HCT116 (cell line): ENCODE results near the gene ZNF438.

Experiments used
- EZH2 ChIP-seq: fragments of 200-600 bp; sonication (generic); IDR thresholded peaks from 2 replicates; pipeline ENCODE4 v1.6.1; 2017; ENCODE audit warnings: antibody characterized with exemption, mixed run types
- EZH2phosphoT487 ChIP-seq: fragments of 200-600 bp; IDR thresholded peaks from 2 replicates; pipeline ENCODE4 v1.6.1; 2018; ENCODE audit warnings: antibody characterized with exemption, borderline replicate concordance
- POLR2A ChIP-seq: IDR thresholded peaks from 2 replicates; pipeline ENCODE4 v1.7.0; 2011; ENCODE audit warnings: borderline replicate concordance; ENCODE audit not compliant: insufficient read depth, insufficient read length; ENCODE audit errors: extremely low read depth
- RAD21 ChIP-seq: IDR thresholded peaks from 2 replicates; pipeline ENCODE4 v1.6.1; 2012; ENCODE audit warnings: low read depth, mild to moderate bottlenecking
- YY1 ChIP-seq: IDR thresholded peaks from 2 replicates; pipeline ENCODE4 v1.6.1; 2011; ENCODE audit warnings: low read length, low read depth, moderate library complexity, mild to moderate bottlenecking; ENCODE audit not compliant: insufficient replicate concordance; ENCODE audit errors: extremely low read depth
- ZNF274 ChIP-seq: fragments of 200-500 bp; sonication (Bioruptor generic); IDR thresholded peaks from 2 replicates; pipeline ENCODE4 v1.6.1; 2014; ENCODE audit warnings: mild to moderate bottlenecking, low read depth, low read length, inconsistent platforms
- TF ChIP-seq, protein P1 (sequence below), 3 experiments: fragments of 200-600 bp in 1 of 3; sonication (generic) in 1 of 3; IDR thresholded peaks in 2 of 3; conservative IDR thresholded peaks in 1 of 3; 2 replicates each; pipeline ENCODE4 v1.5.1; 2012 to 2017; ENCODE audit warnings: low read depth in 2 of 3, low read length in 2 of 3, antibody characterized with exemption in 1 of 3, borderline replicate concordance in 1 of 3, control low read depth in 1 of 3, mild to moderate bottlenecking in 1 of 3, mixed read lengths in 1 of 3, mixed run types in 1 of 3, moderate library complexity in 1 of 3; ENCODE audit not compliant: insufficient read depth in 1 of 3
- TF ChIP-seq, protein P2 (sequence below): IDR thresholded peaks from 2 replicates; pipeline ENCODE4 v1.6.1; 2012
- TF ChIP-seq, protein P3 (sequence below): IDR thresholded peaks from 2 replicates; pipeline ENCODE4 v1.6.1; 2012; ENCODE audit warnings: low read depth

DNA sequence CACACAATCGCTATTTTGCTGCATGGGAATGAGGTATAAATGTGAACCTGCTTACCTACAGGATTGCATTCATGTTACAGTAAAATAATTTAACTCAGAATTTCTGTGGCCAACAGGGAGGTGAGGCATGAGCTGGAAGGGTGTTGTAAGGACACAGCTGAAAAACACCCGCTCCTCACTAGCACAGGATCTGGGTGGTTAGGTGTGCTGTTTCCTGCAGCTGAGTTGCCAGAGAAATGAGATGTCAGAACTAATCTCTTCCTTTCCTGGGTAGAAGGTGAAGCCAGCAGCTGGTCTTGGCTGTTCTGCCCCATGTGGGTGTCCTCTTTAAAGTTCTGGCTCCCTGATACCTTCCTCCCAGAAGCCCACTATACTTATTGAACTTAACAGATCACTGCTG lies 39.0 kb upstream of the ZNF438 start:
- TF ChIP-seq, protein P1, sequence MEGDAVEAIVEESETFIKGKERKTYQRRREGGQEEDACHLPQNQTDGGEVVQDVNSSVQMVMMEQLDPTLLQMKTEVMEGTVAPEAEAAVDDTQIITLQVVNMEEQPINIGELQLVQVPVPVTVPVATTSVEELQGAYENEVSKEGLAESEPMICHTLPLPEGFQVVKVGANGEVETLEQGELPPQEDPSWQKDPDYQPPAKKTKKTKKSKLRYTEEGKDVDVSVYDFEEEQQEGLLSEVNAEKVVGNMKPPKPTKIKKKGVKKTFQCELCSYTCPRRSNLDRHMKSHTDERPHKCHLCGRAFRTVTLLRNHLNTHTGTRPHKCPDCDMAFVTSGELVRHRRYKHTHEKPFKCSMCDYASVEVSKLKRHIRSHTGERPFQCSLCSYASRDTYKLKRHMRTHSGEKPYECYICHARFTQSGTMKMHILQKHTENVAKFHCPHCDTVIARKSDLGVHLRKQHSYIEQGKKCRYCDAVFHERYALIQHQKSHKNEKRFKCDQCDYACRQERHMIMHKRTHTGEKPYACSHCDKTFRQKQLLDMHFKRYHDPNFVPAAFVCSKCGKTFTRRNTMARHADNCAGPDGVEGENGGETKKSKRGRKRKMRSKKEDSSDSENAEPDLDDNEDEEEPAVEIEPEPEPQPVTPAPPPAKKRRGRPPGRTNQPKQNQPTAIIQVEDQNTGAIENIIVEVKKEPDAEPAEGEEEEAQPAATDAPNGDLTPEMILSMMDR (IDR thresholded peaks at IDR 0.05 in 2 of 3, conservative IDR thresholded peaks at IDR 0.05 in 1 of 3; ENCODE audit: borderline replicate concordance in 1 of 3, insufficient read depth in 1 of 3, low read depth in 2 of 3, low read length in 2 of 3) = no peak
- TF ChIP-seq POLR2A (no peak), YY1 (no peak), EZH2phosphoT487 (no peak), EZH2 (no peak), RAD21 (no peak), ZNF274 (no peak)
- TF ChIP-seq, protein P2, sequence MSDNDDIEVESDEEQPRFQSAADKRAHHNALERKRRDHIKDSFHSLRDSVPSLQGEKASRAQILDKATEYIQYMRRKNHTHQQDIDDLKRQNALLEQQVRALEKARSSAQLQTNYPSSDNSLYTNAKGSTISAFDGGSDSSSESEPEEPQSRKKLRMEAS = no peak
- TF ChIP-seq, protein P3, sequence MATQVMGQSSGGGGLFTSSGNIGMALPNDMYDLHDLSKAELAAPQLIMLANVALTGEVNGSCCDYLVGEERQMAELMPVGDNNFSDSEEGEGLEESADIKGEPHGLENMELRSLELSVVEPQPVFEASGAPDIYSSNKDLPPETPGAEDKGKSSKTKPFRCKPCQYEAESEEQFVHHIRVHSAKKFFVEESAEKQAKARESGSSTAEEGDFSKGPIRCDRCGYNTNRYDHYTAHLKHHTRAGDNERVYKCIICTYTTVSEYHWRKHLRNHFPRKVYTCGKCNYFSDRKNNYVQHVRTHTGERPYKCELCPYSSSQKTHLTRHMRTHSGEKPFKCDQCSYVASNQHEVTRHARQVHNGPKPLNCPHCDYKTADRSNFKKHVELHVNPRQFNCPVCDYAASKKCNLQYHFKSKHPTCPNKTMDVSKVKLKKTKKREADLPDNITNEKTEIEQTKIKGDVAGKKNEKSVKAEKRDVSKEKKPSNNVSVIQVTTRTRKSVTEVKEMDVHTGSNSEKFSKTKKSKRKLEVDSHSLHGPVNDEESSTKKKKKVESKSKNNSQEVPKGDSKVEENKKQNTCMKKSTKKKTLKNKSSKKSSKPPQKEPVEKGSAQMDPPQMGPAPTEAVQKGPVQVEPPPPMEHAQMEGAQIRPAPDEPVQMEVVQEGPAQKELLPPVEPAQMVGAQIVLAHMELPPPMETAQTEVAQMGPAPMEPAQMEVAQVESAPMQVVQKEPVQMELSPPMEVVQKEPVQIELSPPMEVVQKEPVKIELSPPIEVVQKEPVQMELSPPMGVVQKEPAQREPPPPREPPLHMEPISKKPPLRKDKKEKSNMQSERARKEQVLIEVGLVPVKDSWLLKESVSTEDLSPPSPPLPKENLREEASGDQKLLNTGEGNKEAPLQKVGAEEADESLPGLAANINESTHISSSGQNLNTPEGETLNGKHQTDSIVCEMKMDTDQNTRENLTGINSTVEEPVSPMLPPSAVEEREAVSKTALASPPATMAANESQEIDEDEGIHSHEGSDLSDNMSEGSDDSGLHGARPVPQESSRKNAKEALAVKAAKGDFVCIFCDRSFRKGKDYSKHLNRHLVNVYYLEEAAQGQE = no peak
